Purkinje cell (primary cell): ENCODE measurements around the gene GIGYF2. TPM values are rescaled to one million over a fixed set of nuclear protein-coding genes. Genes with fewer than 3 reads are reported as not detected.

Experiments used
- polyA plus RNA-seq: library from polyadenylated mRNA; unstranded; fragments of >200 nt; fragmentation: Nextera tagmentation; gene quantifications from 2 replicates; pipeline ENCODE4 v1.2.1, GENCODE V29; 2014

Gene GIGYF2
- 36.6 and 40.6 TPM in 2 replicates for polyA plus RNA-seq

GRCh38 chr2:232697059-232697806 is at the start of gene GIGYF2:
Gene GIGYF2, plus strand, starts transcription at chr2:232697331. Its CDS starts 37,867 bp downstream, at chr2:232735198.

GRCh38 chr2:232776435-232776834 is 79.3 kb downstream of the GIGYF2 start, which contains the start of gene KCNJ13:
Gene KCNJ13, minus strand, starts transcription at chr2:232776565. Its CDS starts 5,203 bp downstream, at chr2:232771362.

GRCh38 chr2:232870018-232870765 is 173.1 kb downstream of the GIGYF2 start, which contains the start of gene SNORC:
Gene SNORC, plus strand, starts transcription at chr2:232870264. Its CDS starts 78 bp downstream, at chr2:232870342.

Other genes starting within 250 kb of the GIGYF2 start
- not detected in 2 replicates for gene ALPI, start 241.2 kb upstream of the GIGYF2 start, polyA plus RNA-seq
- gene ECEL1, start 209.5 kb upstream of the GIGYF2 start, polyA plus RNA-seq = not detected in 2 replicates
- not detected in 2 replicates for gene PRSS56, start 176.9 kb upstream of the GIGYF2 start, polyA plus RNA-seq
- gene CHRND, start 171.2 kb upstream of the GIGYF2 start, polyA plus RNA-seq = not detected in 2 replicates
- gene CHRNG, start 157.6 kb upstream of the GIGYF2 start, polyA plus RNA-seq = not detected in 2 replicates
- gene TIGD1, start 146.8 kb upstream of the GIGYF2 start, polyA plus RNA-seq = 0.28 and 0.84 TPM in 2 replicates
- gene EIF4E2, start 146.6 kb upstream of the GIGYF2 start, polyA plus RNA-seq = 31.7 and 44.0 TPM in 2 replicates
- gene EFHD1, start 63.7 kb upstream of the GIGYF2 start, polyA plus RNA-seq = 0.15 TPM in 1 of 2 replicates, not detected in the other
- 1.1 and 4.3 TPM in 2 replicates for gene KCNJ13, start 79.2 kb downstream of the GIGYF2 start, polyA plus RNA-seq
- gene SNORC, start 172.9 kb downstream of the GIGYF2 start, polyA plus RNA-seq = 3.8 and 6.2 TPM in 2 replicates